ENCODE measurements around the gene TMA7B.

GRCh38 chr22:40004836-40005235, 44.6 kb downstream of the TMA7B start:
- TF ChIP-seq CTCF (conservative IDR thresholded peaks at IDR 0.05): no peak
- TF ChIP-seq ZFX (IDR thresholded peaks at IDR 0.05): no peak
